ENCODE results near the gene DNM3. TPM values are rescaled to one million over a fixed set of nuclear protein-coding genes. Genes with fewer than 3 reads are reported as not detected.

Gene DNM3
- total and polyA plus RNA-seq, 9 donors = 3.1 to 6.5 (median 4.4) TPM

- intact Hi-C loops (cut with DNase I) = no loop called here
- H3K9me3 ChIP-seq = no peaks in the 10 kb centered on the region
These were observed 63.6 kb downstream of the DNM3 start for GRCh38 chr1:171904778-171905450.

DNA sequence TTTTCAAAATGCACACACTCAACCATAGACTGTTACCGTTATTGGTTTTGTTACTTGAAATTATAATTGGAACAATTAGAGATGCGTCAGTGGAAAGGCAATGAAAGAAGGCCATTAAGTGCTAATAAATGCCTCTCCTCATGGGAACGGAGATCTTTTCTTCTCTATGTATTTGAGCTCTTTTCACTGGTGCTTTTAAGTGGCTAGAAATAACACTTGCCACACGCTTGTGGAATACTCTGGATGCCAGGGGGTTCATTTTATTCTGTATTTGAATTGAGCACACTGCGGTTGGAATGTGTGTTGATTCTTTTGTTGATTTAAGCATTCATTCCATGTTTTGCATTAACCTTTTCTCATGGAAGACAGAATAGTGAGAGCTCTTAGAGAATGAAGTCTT, 68.4 kb downstream of the DNM3 start:
- TF ChIP-seq EP300 (IDR thresholded peaks at IDR 0.05) = no peak
- no peak for TF ChIP-seq CTCF (IDR thresholded peaks at IDR 0.05)
- TF ChIP-seq POLR2A (IDR thresholded peaks at IDR 0.05) = no peak
- Histone ChIP-seq H3K27me3 (no peaks in the 10 kb centered on the region), H3K27ac (no peak overlapping the region), H3K4me1 (ENCODE audit: insufficient read depth) (no peaks in the 10 kb centered on the region), H3K4me3 (no peak overlapping the region), H3K9me3 (no peaks in the 10 kb centered on the region), H3K36me3 (no peaks in the 10 kb centered on the region)
- intact Hi-C loops (cut with DNase I) = no loop called here
- no peak for DNase-seq
- WGBS, 3 donors = 79 to 85% (median 80%) methylated on average over 5 of the region's 5 CpGs

More at GRCh38 chr1:171904778-171905450, 63.6 kb downstream of the DNM3 start:
- Histone ChIP-seq H3K4me3 (no peak overlapping the region), H3K4me1 (ENCODE audit: insufficient read depth) (no peaks in the 10 kb centered on the region), H3K27me3 (no peaks in the 10 kb centered on the region), H3K27ac (no peak overlapping the region), H3K36me3 (no peaks in the 10 kb centered on the region)
- TF ChIP-seq CTCF (IDR thresholded peaks at IDR 0.05) = no peak
- TF ChIP-seq EP300 (IDR thresholded peaks at IDR 0.05) = no peak
- TF ChIP-seq POLR2A (IDR thresholded peaks at IDR 0.05) = no peak
- no peak for DNase-seq
- 94 to 95% (median 94%) methylated on average over 5 of the region's 5 CpGs for WGBS, 3 donors

- H3K27me3 ChIP-seq = no peaks in the 10 kb centered on the region
- no peak overlapping the region for H3K27ac ChIP-seq
- 57 to 79% (median 61%) methylated on average over 2 of the region's 2 CpGs for WGBS, 3 donors
- no peak for DNase-seq
- no peak for TF ChIP-seq POLR2A (IDR thresholded peaks at IDR 0.05)
- TF ChIP-seq CTCF (IDR thresholded peaks at IDR 0.05) = no peak
- no peak for TF ChIP-seq EP300 (IDR thresholded peaks at IDR 0.05)
- no peaks in the 10 kb centered on the region for H3K9me3 ChIP-seq
- no peak overlapping the region for H3K4me3 ChIP-seq
- no peaks in the 10 kb centered on the region for H3K4me1 ChIP-seq (ENCODE audit: insufficient read depth)
- intact Hi-C loops (cut with DNase I) = no loop called here
- H3K36me3 ChIP-seq = no peaks in the 10 kb centered on the region
These were observed 69.5 kb downstream of the DNM3 start for GRCh38 chr1:171910786-171911185.

DNA sequence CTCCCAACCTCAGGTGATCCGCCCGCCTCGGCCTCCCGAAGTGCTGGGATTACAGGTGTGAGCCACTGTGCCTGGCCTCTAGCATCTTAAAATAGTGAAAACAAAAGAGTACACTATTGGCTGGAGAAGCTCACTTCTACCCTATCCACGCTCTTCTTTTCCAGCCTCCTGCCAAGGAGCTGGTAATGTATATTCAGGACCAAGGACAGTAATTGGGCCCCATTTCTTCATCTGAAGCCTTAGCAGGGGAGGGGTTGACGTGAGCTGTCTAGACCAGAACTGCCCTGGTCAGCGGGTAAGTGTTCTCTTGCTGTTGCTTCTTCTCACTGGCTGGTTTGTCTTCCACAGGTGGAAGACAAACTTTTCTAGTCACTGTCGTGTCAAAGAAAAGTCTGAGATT, 70.2 kb downstream of the DNM3 start:
- no peaks in the 10 kb centered on the region for H3K4me1 ChIP-seq (ENCODE audit: insufficient read depth)
- H3K4me3 ChIP-seq = no peak overlapping the region
- H3K27ac ChIP-seq = no peak overlapping the region
- DNase-seq = no peak
- WGBS, 3 donors = 89 to 93% (median 91%) methylated on average over 8 of the region's 8 CpGs
- intact Hi-C loops (cut with DNase I) = no loop called here
- H3K27me3 ChIP-seq = no peaks in the 10 kb centered on the region
- TF ChIP-seq EP300 (IDR thresholded peaks at IDR 0.05) (no peak), CTCF (IDR thresholded peaks at IDR 0.05) (no peak)
- no peaks in the 10 kb centered on the region for H3K36me3 ChIP-seq
- no peaks in the 10 kb centered on the region for H3K9me3 ChIP-seq
